ENCODE data around the gene VEGFA.
A peak's percentile ranks its signal among the peaks of the same experiment; 100 is the strongest.
"Not testable (repeated sequence)": the region's sequence is repeated elsewhere in the genome, so short reads cannot be mapped to it uniquely, and the experiment has no call there.

VEGFA gene

GRCh38 chr6:43817192-43817591 is 47.2 kb downstream of the VEGFA start:
- no peak overlapping the region for H3K4me3 ChIP-seq (ENCODE audit: low read depth, low read length)
- TF ChIP-seq, protein P1, sequence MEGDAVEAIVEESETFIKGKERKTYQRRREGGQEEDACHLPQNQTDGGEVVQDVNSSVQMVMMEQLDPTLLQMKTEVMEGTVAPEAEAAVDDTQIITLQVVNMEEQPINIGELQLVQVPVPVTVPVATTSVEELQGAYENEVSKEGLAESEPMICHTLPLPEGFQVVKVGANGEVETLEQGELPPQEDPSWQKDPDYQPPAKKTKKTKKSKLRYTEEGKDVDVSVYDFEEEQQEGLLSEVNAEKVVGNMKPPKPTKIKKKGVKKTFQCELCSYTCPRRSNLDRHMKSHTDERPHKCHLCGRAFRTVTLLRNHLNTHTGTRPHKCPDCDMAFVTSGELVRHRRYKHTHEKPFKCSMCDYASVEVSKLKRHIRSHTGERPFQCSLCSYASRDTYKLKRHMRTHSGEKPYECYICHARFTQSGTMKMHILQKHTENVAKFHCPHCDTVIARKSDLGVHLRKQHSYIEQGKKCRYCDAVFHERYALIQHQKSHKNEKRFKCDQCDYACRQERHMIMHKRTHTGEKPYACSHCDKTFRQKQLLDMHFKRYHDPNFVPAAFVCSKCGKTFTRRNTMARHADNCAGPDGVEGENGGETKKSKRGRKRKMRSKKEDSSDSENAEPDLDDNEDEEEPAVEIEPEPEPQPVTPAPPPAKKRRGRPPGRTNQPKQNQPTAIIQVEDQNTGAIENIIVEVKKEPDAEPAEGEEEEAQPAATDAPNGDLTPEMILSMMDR (IDR thresholded peaks at IDR 0.05; ENCODE audit: low read depth, low read length, missing control alignments) = peak; percentile 45
- no peak for DNase-seq (ENCODE audit: low read depth)

DNA sequence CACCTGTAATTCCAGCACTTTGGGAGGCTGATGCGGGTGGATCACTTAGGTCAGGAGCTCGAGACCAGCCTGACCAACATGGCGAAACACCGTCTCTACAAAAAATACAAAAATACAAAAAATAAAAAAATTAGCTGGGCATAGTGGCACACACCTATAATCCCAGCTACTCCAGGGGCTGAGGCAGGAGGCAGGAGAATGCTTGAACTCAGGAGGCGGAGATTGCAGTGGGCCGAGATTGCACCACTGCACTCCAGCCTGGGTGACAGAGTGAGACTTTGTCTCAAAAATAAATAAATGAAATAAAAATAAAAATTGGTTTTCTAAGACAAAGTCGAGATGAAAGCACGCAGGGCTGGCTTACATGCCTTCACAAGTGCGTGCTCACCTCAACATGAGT is 49.0 kb downstream of the VEGFA start:
- DNase-seq (ENCODE audit: low read depth) = not testable (repeated sequence)

GRCh38 chr6:43819958-43820357 is 49.9 kb downstream of the VEGFA start:
- TF ChIP-seq, protein P1 (IDR thresholded peaks at IDR 0.05; ENCODE audit: low read depth, low read length, missing control alignments) = no peak
- no peak overlapping the region for H3K4me3 ChIP-seq (ENCODE audit: low read depth, low read length)
- DNase-seq (ENCODE audit: low read depth) = no peak

More for the DNA sequence above, 49.0 kb downstream of the VEGFA start:
- not testable (repeated sequence) for H3K4me3 ChIP-seq (ENCODE audit: low read depth, low read length)

GRCh38 chr6:43820486-43820885 is 50.5 kb downstream of the VEGFA start:
- no peak for DNase-seq (ENCODE audit: low read depth)
- TF ChIP-seq, protein P1 (IDR thresholded peaks at IDR 0.05; ENCODE audit: low read depth, low read length, missing control alignments) = no peak
- no peak overlapping the region for H3K4me3 ChIP-seq (ENCODE audit: low read depth, low read length)

DNA sequence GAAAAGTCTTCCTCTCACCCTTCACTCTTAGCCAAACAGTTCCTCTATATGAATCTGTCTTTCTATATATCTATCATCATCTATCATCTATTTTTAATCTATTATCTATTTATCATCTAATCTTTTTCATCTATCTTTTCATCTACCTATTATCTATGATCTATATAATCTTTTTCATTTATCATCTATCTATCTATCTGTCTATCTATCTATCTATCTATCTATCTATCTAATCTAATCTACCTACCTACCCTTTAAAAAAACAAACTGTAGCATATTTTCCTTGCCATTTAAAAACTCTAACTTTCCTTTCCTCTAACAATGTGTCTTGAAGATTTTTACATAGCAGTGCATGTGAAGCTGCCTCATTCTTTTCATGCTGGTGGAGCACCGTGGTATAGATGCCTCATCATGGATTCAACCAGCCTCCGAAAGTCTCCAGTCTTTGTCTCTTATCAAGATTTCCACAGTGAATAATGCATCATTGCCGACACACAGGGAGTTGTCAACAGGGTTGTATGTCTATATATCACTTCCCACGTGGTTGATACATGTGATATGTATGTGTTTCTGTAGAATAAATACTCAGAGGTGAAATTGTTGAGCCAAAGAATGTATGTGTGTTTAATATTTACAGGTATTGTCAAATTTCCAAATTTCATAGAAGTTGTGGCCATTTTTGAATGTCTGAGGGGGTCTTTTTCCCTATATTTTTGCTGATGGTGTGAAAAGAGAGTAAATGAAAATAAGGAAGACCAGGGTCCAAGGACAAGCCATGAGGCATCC is 51.3 kb downstream of the VEGFA start:
- TF ChIP-seq, protein P1 (IDR thresholded peaks at IDR 0.05; ENCODE audit: low read depth, low read length, missing control alignments) = no peak
- H3K4me3 ChIP-seq (ENCODE audit: low read depth, low read length) = no peak overlapping the region
- DNase-seq (ENCODE audit: low read depth) = no peak

- H3K4me3 ChIP-seq (ENCODE audit: low read depth, low read length) = no peak overlapping the region
- TF ChIP-seq, protein P1 (IDR thresholded peaks at IDR 0.05; ENCODE audit: low read depth, low read length, missing control alignments) = no peak
- no peak for DNase-seq (ENCODE audit: low read depth)
These were observed 53.4 kb downstream of the VEGFA start for GRCh38 chr6:43823390-43823789.

GRCh38 chr6:43823879-43824702 is 54.1 kb downstream of the VEGFA start:
- H3K4me3 ChIP-seq (ENCODE audit: low read depth, low read length) = no peak overlapping the region
- DNase-seq (ENCODE audit: low read depth) = no peak
- TF ChIP-seq, protein P1 (IDR thresholded peaks at IDR 0.05; ENCODE audit: low read depth, low read length, missing control alignments) = no peak

Data from GM12864 (cell line).